Vagina (tissue), 2 donors: ENCODE results near the gene TET2. TPM values are rescaled to one million over a fixed set of nuclear protein-coding genes. Genes with fewer than 3 reads are reported as not detected.

Experiments
- DNase-seq, 2 donors: peaks; one replicate each; pipeline ENCODE4 v3.0.0-alpha.2; 2017; ENCODE audit errors: extremely low spot score in 2 of 2
- H3K27ac ChIP-seq: fragments of 200-600 bp; sonication (generic); one replicate; pipeline ENCODE4 v1.5.1; 2019
- H3K27me3 ChIP-seq: fragments of 200-600 bp; sonication (generic); one replicate; pipeline ENCODE4 v1.5.1; 2019
- H3K36me3 ChIP-seq, 2 donors: fragments of 200-600 bp; sonication (generic); one replicate each; pipeline ENCODE4 v1.5.1; 2017 to 2019
- H3K4me1 ChIP-seq: fragments of 200-600 bp; sonication (generic); one replicate; pipeline ENCODE4 v1.5.1; 2019
- H3K4me3 ChIP-seq, 2 donors: fragments of 200-600 bp; sonication (generic); 1 replicate in 1 of 2; 2 replicates in 1 of 2; pipeline ENCODE4 v1.5.1; 2016 to 2019
- H3K9me3 ChIP-seq: fragments of 200-600 bp; sonication (generic); one replicate; pipeline ENCODE4 v1.5.1; 2019
- POLR2A ChIP-seq, 2 donors: fragments of 450-650 bp; IDR thresholded peaks; one replicate each; pipeline ENCODE4 v1.6.1; 2017; ENCODE audit warnings: antibody characterized with exemption in 2 of 2, mild to moderate bottlenecking in 2 of 2, moderate library complexity in 2 of 2
- POLR2AphosphoS5 ChIP-seq, 2 donors: sonication (generic); formaldehyde crosslinking; IDR thresholded peaks; one replicate each; pipeline ENCODE4 v1.9.0; 2017; ENCODE audit warnings: antibody characterized with exemption in 2 of 2, mild to moderate bottlenecking in 2 of 2, low read depth in 1 of 2; ENCODE audit not compliant: insufficient read depth in 1 of 2
- intact Hi-C: fragments of 100-400 bp; cut with DNase I; formaldehyde crosslinking; loops from one replicate; pipeline ENCODE4 v1.15.1; 2023
- total RNA-seq: library from RNA; depleted of rRNA; stranded (reverse); fragments of >200 nt; gene quantifications from one replicate; pipeline ENCODE4 v1.2.3, GENCODE V29; 2016
- TF ChIP-seq, protein P1 (sequence below), 3 experiments: fragments of 450-650 bp in 2 of 3; fragments of 200-600 bp in 1 of 3; sonication (generic) in 1 of 3; IDR thresholded peaks; one replicate each; pipeline ENCODE4 v1.5.1; 2017 to 2019; ENCODE audit warnings: antibody characterized with exemption in 3 of 3, mild to moderate bottlenecking in 2 of 3, moderate library complexity in 2 of 3

TET2 gene
- total RNA-seq, 1 donor from 2014 or later = 31.9 TPM

DNA sequence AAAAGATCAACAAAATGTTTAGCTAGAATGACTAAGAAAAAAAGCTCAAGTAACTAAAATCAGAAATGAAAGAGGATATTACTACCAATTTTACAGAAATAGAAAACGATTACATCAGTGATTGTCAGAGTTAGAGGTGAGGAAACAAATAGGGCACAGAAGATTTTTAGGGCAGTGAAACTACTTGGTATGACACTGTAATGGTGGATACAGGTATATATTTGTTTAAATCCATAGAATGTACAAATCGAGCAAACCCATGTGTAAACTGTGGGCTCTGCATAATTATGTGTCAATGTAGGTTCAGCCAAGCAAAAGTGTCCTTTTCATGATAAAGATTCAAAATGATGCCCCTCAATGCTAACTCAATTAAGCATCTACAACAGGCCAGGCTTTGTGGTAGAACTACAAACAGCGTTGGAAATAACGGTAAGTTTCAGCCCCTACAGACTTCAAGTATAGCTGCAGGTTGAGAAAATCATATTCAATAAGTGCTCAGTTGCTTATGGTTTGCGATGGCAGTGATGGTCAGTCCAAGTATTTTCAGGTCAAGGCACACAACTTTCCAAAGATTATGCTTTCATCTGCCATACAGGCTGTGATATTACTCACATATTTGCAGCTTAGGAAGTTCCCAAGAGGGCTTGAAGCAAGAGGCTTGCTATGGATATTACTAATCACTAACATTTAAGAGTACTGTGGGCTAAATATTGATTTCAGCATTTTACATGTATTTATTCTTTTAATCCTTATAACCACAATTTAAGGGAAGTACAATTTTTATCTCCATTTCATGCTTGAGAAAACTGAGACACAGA is 158.6 kb downstream of the TET2 start:
- TF ChIP-seq, protein P1, sequence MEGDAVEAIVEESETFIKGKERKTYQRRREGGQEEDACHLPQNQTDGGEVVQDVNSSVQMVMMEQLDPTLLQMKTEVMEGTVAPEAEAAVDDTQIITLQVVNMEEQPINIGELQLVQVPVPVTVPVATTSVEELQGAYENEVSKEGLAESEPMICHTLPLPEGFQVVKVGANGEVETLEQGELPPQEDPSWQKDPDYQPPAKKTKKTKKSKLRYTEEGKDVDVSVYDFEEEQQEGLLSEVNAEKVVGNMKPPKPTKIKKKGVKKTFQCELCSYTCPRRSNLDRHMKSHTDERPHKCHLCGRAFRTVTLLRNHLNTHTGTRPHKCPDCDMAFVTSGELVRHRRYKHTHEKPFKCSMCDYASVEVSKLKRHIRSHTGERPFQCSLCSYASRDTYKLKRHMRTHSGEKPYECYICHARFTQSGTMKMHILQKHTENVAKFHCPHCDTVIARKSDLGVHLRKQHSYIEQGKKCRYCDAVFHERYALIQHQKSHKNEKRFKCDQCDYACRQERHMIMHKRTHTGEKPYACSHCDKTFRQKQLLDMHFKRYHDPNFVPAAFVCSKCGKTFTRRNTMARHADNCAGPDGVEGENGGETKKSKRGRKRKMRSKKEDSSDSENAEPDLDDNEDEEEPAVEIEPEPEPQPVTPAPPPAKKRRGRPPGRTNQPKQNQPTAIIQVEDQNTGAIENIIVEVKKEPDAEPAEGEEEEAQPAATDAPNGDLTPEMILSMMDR (IDR thresholded peaks at IDR 0.05) = no peak
- TF ChIP-seq POLR2AphosphoS5 (IDR thresholded peaks at IDR 0.05; ENCODE audit: insufficient read depth in 1 of 2, low read depth in 1 of 2) (no peak), POLR2A (IDR thresholded peaks at IDR 0.05) (no peak)
- Histone ChIP-seq H3K27ac (no peak overlapping the region), H3K4me1 (no peaks in the 10 kb centered on the region), H3K4me3 (no peak overlapping the region), H3K36me3 (no peaks in the 10 kb centered on the region), H3K9me3 (peaks cover 8% of the 10 kb centered on the region), H3K27me3 (no peaks in the 10 kb centered on the region)
- intact Hi-C loops = no loop called here
- DNase-seq = no peak

DNA sequence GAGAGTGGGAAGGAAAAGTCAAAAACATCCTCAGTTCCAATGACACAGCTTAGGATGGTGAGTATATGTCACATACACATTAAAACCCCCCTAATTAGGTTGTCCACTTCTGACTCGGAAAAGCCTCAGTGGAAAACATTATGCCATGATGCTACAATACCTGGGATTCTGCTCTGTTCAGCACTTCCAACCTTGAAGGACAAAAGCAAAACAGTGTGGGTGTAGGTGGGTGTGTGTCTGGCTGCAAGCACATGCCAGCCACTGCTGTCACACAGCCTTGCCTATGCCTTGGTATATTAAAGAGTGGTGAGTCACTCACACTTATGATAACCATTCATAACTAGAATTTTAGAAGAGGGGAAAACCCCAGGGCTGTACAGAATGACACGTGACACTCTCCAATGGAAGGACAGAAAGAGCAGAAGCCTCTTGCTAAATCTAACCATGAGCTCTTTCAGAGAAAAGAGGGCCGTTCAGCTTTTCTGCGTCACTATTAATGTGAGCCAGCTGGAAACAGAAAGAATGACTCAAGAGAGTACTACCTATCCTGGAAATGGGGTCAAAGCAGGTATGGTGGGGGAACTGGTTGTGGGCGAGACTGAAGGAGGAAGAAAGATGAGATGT is 159.6 kb downstream of the TET2 start:
- H3K9me3 ChIP-seq = peaks cover 8% of the 10 kb centered on the region

DNA sequence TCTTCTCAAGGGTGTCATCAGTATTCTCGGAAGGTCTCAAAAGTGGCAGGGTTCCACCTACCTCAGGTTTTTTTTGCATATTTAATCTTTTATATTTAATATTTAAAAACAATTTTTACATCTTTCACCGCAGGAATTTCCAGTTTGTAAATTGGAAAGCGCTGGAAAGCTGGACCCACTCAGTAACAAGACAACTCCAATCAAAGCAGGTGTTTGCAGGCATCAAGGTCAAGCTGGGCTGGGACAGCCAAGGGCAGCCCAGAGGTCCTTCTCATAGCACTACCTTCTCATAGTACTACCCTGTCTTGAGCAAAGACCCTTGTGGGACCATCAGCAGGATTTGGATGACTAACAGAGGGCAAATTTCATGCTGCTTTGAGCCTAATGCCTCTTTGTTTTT is 160.1 kb downstream of the TET2 start:
- TF ChIP-seq POLR2AphosphoS5 (IDR thresholded peaks at IDR 0.05; ENCODE audit: insufficient read depth in 1 of 2, low read depth in 1 of 2) = no peak
- TF ChIP-seq POLR2A (IDR thresholded peaks at IDR 0.05) = no peak
- TF ChIP-seq, protein P1 (IDR thresholded peaks at IDR 0.05) = no peak
- Histone ChIP-seq H3K36me3 (no peaks in the 10 kb centered on the region), H3K9me3 (peaks cover 8% of the 10 kb centered on the region), H3K4me3 (no peak overlapping the region), H3K27ac (no peak overlapping the region), H3K4me1 (no peaks in the 10 kb centered on the region), H3K27me3 (no peaks in the 10 kb centered on the region)
- DNase-seq = no peak
- intact Hi-C loops = no loop called here

More for the DNA sequence above, 159.6 kb downstream of the TET2 start:
- H3K36me3 ChIP-seq = no peaks in the 10 kb centered on the region
- H3K27ac ChIP-seq = no peak overlapping the region
- no peaks in the 10 kb centered on the region for H3K4me1 ChIP-seq
- H3K4me3 ChIP-seq = no peak overlapping the region
- DNase-seq = no peak
- no peaks in the 10 kb centered on the region for H3K27me3 ChIP-seq
- TF ChIP-seq POLR2A (IDR thresholded peaks at IDR 0.05) (no peak), POLR2AphosphoS5 (IDR thresholded peaks at IDR 0.05; ENCODE audit: insufficient read depth in 1 of 2, low read depth in 1 of 2) (no peak)
- TF ChIP-seq, protein P1 (IDR thresholded peaks at IDR 0.05) = no peak
- intact Hi-C loops = no loop called here

- Histone ChIP-seq H3K27me3 (no peaks in the 10 kb centered on the region), H3K4me3 (no peak overlapping the region), H3K27ac (no peak overlapping the region), H3K4me1 (no peaks in the 10 kb centered on the region), H3K36me3 (no peaks in the 10 kb centered on the region), H3K9me3 (no peaks in the 10 kb centered on the region)
- no peak for DNase-seq
- TF ChIP-seq, protein P1 (IDR thresholded peaks at IDR 0.05) = no peak
- TF ChIP-seq POLR2AphosphoS5 (IDR thresholded peaks at IDR 0.05; ENCODE audit: insufficient read depth in 1 of 2, low read depth in 1 of 2) = no peak
- no peak for TF ChIP-seq POLR2A (IDR thresholded peaks at IDR 0.05)
- intact Hi-C loops = loop anchor here (10.0 kb wide), 1 partner anchor 304 kb away; no protein-coding TSS in a partner anchor
These were observed 171.8 kb downstream of the TET2 start for GRCh38 chr4:105318486-105318885.

GRCh38 chr4:105327222-105327621 is 180.5 kb downstream of the TET2 start:
- no peaks in the 10 kb centered on the region for H3K36me3 ChIP-seq
- no peak overlapping the region for H3K4me3 ChIP-seq
- no peaks in the 10 kb centered on the region for H3K4me1 ChIP-seq
- H3K9me3 ChIP-seq = no peaks in the 10 kb centered on the region
- TF ChIP-seq POLR2AphosphoS5 (IDR thresholded peaks at IDR 0.05; ENCODE audit: insufficient read depth in 1 of 2, low read depth in 1 of 2) = no peak
- no peak for TF ChIP-seq POLR2A (IDR thresholded peaks at IDR 0.05)
- TF ChIP-seq, protein P1 (IDR thresholded peaks at IDR 0.05) = no peak
- no peak overlapping the region for H3K27ac ChIP-seq
- no peaks in the 10 kb centered on the region for H3K27me3 ChIP-seq
- DNase-seq = no peak
- intact Hi-C loops = no loop called here
